HL-60 (cell line): ENCODE results near the gene SPATA21.

Experiments used
- POLR2AphosphoS5 ChIP-seq: IDR thresholded peaks from 2 replicates; pipeline ENCODE4 v1.6.1; 2012; ENCODE audit warnings: low read depth
- REST ChIP-seq: IDR thresholded peaks from 2 replicates; pipeline ENCODE4 v1.6.1; 2012; ENCODE audit warnings: low read depth; ENCODE audit not compliant: insufficient replicate concordance
- TF ChIP-seq, protein P1 (sequence below): IDR thresholded peaks from one replicate; pipeline ENCODE4 v1.5.1; 2011; ENCODE audit warnings: low read length, control low read depth, inconsistent platforms; ENCODE audit not compliant: insufficient read depth

DNA sequence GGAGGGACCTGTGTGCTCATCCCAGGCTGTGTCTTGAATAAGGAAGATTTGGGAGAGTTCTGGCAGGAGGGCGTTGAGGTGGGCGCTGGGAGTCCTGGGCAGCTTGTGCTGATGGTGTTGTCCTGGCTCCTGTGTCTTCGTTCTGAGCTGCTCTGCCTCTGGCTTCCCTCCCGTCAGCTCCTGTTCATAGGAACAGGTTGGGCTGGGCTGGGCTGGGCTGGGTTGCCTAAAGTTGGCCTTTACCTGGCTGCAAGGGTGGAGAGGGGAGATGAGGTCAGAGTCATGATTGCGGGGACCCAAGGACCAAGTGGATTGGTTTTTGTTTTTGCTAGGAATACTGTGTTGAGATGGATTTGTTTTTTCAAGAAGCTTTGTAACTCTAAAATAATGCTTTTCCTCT is 12.4 kb upstream of the SPATA21 start:
- TF ChIP-seq, protein P1, sequence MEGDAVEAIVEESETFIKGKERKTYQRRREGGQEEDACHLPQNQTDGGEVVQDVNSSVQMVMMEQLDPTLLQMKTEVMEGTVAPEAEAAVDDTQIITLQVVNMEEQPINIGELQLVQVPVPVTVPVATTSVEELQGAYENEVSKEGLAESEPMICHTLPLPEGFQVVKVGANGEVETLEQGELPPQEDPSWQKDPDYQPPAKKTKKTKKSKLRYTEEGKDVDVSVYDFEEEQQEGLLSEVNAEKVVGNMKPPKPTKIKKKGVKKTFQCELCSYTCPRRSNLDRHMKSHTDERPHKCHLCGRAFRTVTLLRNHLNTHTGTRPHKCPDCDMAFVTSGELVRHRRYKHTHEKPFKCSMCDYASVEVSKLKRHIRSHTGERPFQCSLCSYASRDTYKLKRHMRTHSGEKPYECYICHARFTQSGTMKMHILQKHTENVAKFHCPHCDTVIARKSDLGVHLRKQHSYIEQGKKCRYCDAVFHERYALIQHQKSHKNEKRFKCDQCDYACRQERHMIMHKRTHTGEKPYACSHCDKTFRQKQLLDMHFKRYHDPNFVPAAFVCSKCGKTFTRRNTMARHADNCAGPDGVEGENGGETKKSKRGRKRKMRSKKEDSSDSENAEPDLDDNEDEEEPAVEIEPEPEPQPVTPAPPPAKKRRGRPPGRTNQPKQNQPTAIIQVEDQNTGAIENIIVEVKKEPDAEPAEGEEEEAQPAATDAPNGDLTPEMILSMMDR, result no peak
- TF ChIP-seq REST (no peak), POLR2AphosphoS5 (no peak)
